HG03558 (cell line): ENCODE results near the gene PSMB9.
"Not testable (repeated sequence)": the region's sequence is repeated elsewhere in the genome, so short reads cannot be mapped to it uniquely, and the experiment has no call there.

Experiments
- ATAC-seq: cut with Tn5 transposase; IDR thresholded peaks from one replicate; pipeline ENCODE4 v1.9.1; 2021; ENCODE audit warnings: moderate number of reproducible peaks; ENCODE audit not compliant: unreplicated experiment; ENCODE audit errors: extremely low read depth

Gene PSMB9

DNA sequence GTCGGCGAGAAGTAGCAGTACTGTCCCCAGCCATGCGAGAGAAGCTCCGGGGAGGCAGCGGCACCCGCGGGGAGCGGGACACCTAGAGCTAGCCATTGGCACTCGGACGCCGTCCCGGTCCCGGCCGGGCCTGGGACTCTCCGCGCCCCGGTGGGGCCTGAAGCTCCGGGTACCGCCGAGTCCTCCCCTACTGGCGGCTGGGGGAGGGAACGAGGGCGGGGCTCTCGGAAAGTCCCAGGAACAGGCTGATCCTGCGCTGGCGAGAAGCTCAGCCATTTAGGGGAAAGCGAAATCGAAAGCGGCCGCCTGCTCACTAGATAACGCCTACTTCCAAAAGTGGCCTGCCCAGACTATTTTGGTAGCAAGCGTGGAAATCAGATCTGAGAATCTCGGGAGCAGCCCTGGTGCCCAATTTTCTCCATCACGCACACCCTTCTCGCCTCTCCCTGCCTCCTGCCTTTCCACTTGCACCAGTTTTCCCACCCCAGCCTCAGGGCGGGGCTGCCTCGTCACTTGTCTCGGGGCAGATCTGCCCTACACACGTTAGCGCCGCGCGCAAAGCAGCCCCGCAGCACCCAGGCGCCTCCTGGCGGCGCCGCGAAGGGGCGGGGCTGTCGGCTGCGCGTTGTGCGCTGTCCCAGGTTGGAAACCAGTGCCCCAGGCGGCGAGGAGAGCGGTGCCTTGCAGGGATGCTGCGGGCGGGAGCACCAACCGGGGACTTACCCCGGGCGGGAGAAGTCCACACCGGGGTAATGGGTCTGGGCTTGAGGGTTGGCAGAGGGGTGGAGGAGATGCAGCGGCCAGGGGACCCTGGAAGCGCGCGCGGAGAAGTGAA is at the start of gene PSMB9, which contains the start of gene TAP1:
TSS of gene PSMB9 (plus strand) at position 652 of the 835 bp plus-strand sequence. CDS start at position 690, 38 bp downstream.
TSS of gene TAP1 (minus strand) at position 164 of the 835 bp plus-strand sequence. CDS start at position 96, 68 bp downstream.
- peak; percentile 56 for ATAC-seq

DNA sequence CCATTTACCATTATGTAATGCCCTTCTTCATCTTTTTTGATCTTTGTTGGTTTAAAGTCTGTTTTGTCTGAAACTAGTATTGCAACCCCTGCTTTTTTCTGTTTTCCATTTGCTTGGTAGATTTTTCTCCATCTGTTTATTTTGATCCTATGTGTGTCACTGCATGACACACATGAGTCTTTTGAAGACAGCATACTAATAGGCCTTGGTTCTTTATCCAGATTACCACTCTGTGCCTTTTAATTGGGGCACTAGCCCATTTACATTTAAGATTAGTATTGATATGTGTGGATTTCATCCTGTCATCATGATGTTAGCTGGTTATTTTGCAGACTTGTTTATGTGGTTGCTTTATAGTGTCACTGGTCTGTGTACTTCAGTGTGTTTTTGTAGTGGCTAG is 48.6 kb upstream of the PSMB9 start:
- ATAC-seq = not testable (repeated sequence)

- no peak for ATAC-seq
These were observed 46.9 kb upstream of the PSMB9 start for GRCh38 chr6:32807020-32807580.

- no peak for ATAC-seq
These were observed 44.8 kb upstream of the PSMB9 start for GRCh38 chr6:32809171-32809570.

DNA sequence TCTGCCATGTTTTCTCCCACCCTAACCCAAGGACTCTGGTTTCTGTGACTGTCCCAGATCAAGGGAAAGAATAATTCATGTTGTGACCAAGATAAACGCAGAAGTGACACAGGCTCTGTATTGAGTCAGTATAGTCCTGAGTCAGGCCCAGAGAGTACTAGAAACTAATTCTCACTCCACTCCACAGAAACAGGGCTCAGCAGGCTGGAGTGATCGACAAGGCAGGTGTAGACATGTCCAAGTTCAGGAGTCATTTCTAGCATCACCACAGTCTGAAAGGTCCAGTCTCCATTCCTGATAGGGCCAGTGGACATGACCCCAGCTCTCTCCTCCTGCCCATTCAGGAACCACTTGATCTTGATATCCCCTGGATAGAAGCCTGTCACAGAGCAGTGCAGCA is 39.8 kb upstream of the PSMB9 start:
- no peak for ATAC-seq

GRCh38 chr6:32815115-32815514 is 38.9 kb upstream of the PSMB9 start:
- no peak for ATAC-seq

DNA sequence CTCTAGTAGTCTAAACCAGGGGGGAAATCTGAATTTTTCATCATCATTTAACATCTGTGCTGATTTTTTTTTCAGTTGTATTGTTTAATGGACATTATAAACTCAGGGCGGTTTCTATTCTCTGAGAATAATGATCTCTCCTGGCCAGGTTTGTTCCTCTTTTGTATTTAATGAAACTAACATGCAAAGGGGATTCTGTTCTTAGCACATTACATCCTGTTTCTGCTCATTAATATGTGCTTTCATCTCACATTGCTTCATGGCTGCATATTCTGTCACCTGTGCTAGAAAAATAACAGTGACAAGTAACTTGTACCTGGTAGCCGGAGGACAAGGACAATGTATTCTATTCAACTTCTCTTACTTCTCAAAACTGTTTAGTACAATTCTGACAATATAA is 38.0 kb upstream of the PSMB9 start:
- ATAC-seq = no peak

- ATAC-seq = no peak
These were observed 37.2 kb upstream of the PSMB9 start, which contains the start of gene HLA-DOB for GRCh38 chr6:32816746-32817204. HLA-DOB (minus strand) TSS chr6:32817002; CDS start chr6:32816951, 51 bp downstream.

DNA sequence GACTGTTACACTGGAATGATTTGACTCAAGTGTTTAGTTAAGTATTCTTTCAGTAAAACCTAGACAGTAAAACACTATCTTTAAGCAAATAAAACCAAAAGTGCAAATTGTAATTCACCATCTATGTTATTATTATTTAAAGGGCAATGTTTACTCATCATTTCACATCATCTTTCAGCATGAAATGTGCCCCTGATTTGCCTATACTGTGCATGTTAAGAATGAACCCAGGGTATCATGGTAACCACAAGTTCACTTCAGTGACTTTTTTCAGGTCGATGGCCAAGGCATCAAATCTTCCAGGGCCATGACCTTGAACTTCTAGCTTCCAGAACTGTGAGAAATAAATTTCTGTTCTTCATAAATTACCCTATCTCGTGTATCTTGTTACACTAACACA is 35.1 kb upstream of the PSMB9 start:
- ATAC-seq = no peak

DNA sequence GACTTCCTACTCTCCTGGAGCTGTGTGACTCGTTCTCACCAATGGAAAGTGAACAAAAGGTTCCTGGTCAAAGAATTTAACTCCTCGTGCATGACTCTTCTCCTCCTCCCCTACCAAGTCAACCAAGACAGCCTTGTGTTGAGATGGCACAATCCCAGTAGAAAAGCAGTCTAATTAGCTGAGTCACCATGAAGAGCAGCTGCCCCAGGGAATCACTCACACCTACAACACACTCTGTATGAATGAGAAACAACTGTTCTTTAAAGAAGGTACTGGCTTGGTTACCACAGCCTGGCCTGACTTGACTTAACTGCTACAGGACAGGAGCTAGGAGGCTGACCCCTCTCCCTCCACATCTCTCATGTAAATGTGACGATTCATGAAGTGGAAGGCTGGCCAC is 34.3 kb upstream of the PSMB9 start:
- no peak for ATAC-seq

GRCh38 chr6:32825966-32826365 is 28.0 kb upstream of the PSMB9 start:
- no peak for ATAC-seq

GRCh38 chr6:32827025-32827424 is 27.0 kb upstream of the PSMB9 start:
- ATAC-seq = no peak

DNA sequence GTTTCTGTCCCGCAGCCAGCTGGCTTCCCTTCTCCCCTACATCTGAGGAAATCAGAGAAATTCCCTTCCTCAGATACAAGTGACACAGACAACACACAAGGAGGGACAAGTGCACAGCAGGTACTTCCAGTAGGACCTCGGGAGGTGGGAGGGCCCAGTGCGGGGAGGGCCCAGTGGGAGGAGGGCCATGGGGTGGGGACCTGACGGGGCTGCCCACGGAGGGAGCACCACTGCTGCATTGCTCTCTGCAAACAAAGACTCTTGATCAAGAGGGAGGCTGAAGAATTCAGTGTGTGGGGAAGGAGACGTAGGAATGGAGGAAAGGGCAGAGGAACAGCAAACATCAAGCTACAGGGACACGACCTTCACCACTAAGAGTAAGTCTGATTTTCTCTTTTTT is 24.5 kb upstream of the PSMB9 start:
- ATAC-seq = no peak

- ATAC-seq = no peak
These were observed 24.0 kb upstream of the PSMB9 start for GRCh38 chr6:32830017-32830416.

DNA sequence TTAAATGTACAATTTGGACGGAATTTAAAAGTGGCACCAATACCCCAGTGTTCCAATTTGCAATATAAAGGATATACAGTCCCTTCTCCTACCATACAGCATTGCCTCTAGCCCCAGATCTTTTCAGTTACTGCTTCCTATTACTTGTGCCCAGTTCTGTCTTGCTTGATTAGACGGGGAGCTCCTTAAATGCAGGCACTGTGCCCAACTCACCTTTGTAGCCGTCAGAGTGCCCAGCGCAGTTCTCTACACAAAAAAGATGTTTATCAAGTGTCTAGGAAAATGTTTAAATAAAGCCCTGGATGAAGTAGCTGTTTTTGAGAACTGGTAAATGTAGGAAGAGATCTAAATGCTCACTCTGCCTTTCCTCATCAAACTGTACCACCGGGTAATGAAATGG is 23.1 kb upstream of the PSMB9 start:
- no peak for ATAC-seq

DNA sequence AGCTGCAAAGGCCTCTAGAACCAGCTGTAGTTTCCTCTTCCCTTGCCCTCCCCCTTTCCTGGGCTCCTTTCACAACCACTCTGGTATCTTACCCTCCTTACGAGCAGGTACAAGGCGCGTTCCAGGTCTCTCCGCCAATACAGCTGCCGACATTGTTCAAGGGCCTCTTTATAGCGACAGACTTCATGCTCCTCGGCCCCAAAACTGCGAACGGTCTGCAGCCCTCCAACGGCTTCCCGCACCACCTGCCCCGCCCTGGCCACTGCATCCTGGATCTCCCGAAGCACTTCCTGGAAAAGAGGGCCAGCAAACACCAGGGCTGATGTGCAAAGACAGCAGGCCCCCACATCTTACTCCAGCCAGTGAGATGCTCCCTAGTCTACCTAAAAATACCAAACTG is 21.5 kb upstream of the PSMB9 start:
- no peak for ATAC-seq

GRCh38 chr6:32833664-32834063 is 20.3 kb upstream of the PSMB9 start:
- no peak for ATAC-seq

GRCh38 chr6:32835167-32835893 is 18.7 kb upstream of the PSMB9 start:
- no peak for ATAC-seq

DNA sequence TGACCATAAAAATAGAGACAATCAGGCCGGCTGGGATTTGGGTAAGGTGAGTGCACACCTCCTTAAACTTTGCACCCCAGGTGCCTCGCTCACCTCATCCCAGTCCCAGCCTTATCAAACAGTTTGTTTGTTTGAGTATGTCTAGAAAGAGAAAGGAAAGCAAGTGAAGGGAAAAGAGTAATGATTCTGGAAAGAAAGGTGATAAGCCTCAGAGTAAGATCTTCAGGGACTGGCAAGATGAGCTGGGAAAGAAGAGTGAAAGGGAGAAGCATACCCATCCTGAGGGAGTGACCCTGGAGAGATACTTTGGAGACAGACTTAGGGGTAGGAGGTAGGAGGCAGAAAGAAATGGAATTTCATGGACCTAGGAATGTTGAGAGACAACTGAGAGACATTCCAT is 17.1 kb upstream of the PSMB9 start:
- ATAC-seq = no peak

GRCh38 chr6:32837651-32838113 is 16.3 kb upstream of the PSMB9 start:
- no peak for ATAC-seq
